Stimulated activated CD8-positive, alpha-beta memory T cell treated with anti-CD3 and anti-CD28 coated beads, Interleukin-12 subunit alpha, Interleukin-12 subunit beta, amount 100 ng/mL, for 4 hours (primary cell): ENCODE data around the gene OR2L5.

ENCODE experiments used
- DNase-seq: peaks from one replicate; pipeline ENCODE4 v3.0.0-alpha.2; 2020; ENCODE audit warnings: low read depth

The OR2L5 gene, protein sequence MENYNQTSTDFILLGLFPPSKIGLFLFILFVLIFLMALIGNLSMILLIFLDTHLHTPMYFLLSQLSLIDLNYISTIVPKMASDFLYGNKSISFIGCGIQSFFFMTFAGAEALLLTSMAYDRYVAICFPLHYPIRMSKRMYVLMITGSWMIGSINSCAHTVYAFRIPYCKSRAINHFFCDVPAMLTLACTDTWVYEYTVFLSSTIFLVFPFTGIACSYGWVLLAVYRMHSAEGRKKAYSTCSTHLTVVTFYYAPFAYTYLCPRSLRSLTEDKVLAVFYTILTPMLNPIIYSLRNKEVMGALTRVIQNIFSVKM

DNA sequence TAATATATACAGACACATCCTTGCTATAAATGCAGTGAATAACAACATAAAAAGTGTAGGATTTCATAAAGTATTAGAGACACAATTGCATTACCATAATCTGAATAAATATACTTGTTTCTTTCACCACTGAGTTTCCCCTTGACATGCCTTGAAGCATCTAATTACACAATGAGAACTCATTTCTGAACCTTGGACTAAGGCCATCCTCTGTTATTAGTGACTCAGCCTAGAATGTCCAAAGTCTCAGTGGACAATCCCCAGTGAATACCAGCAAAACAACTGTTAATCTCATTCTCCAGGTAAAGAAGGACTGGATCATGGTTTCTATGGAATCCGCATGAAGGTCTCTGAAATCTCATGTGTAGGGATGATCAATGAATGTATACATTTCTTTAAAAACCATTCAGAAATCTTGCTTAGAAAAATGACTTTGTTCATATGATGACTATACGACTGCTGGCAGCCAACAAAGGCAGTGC, at the start of gene OR2L5:
Gene OR2L5 (plus strand): TSS at position 432 of the 482 bp plus-strand sequence. CDS start 8,288 bp downstream, outside the sequence.
- DNase-seq: no peak

DNA sequence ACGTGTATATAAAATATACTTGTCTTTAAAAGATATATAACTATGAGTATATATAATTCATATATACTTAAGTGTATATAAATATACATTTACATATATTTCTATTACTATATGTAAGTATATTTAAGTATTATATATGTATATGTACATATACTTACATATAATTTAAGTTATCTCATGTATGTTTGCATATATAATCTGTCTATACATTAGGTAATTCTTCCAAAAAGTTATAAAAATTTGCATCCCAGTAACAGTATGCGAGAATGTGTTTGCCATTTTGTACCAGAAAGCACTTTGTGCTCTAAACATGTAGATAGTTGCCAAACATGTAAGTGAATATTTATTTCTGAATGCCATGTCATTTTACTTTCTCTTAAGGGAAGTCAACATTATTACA, 48.5 kb upstream of the OR2L5 start, which contains the start of gene OR2AK2:
Gene OR2AK2 (plus strand): TSS at position 301 of the 400 bp plus-strand sequence. CDS start 144 bp downstream, outside the sequence.
- no peak for DNase-seq

DNA sequence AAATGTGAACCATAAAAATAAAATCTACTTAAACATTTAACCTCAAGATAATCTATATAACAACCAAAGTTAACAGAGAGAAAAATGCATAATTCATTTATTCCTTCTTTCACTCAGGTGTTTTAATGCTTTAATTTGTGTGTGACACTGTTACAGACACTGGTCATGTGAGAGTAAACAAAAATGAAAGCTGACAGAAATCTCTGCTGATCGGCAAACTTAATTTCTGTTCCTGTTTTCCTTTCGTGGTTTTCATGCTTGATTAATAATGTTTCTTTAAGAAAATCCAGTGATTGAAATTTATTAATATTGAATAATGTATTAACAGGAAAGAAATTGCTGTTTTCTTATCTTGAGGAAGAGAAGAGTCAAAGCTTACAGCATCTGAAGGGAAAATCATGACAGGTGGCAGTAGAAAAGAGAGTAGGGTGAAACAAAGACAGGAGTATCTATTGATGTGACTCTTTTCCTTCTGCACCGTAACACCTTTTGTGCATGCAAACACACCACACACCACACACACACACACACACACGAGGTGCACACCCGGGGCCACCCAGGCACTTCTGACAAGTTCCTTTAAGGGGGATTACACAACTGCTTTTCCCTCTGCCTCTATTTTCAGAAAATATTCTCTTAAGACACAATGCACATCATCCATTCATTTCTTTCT, 46.8 kb upstream of the OR2L5 start:
- DNase-seq: no peak

DNA sequence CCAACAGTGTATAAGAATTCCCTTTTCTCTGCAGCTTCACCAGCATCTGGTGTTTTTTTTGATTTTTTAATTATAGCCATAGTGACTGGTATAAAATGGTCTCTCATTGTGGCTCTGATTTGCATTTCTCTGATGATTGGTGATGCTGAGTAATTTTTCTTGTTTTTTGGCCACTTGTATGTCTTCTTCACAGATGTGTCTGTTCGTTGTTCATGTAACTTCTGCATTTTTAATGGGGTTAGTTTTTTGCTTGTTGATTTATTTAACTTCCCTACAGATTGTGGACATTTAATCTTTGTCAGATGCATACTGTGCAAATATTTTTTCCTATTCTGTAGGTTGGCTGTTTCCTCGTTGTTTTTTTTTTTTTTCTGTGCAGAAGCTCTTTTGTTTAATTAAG, 20.5 kb upstream of the OR2L5 start:
- no peak for DNase-seq

DNA sequence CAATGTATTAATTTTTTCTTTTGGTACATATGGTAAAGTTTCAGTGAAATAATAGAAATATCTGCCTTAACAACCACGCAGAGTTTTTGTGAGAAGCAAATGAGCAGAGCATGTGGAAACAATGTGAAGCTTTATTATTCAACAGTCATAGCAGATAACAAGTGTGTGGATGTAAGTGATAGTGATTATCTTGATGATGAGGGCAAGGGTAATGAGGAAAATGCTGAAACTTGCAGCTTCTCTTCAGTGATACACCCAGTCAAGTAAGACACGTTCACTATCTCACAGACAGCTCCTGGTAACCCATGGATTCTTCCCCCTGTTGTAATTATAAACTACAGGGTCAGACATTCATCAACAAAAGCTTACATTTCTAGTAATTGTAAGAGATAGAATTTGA, 14.6 kb upstream of the OR2L5 start:
- no peak for DNase-seq

DNA sequence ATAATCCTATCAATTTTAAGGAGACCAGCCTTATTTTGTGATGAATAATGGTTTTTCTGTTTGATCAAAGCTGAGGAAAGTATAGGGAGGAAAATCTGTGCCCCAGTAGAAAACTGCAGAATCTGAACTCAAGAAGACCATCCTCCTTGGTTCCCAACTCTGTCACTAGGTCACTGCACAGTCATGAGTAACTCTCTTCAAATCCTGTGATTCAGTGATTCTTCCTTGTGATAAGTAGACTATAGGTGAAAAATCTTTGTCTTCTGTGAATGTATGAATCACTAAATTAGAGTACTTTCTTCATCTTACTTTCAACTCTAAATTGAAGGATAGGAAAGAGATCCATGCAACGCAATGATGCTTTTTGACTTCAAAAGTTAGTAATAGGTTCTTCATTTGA, 13.3 kb upstream of the OR2L5 start:
- no peak for DNase-seq

DNA sequence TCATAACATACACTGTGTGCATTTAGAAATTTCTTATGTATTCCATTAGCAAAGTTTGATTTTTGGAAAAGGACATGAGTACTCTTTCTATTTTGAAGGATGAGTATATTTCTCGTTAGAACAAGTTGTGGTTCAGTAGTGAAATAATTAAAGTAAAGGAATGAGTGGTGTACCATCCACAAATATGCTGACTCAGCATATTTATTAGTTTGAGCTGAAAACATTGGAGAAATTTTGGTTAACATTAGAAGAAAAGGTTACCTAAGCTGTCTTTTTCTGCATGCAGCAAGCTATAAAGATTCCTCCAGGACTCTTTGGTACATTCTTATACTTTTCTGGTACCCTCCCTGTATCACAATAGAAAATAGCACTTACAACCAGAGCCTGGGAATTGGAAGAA, 5.7 kb upstream of the OR2L5 start:
- no peak for DNase-seq

DNA sequence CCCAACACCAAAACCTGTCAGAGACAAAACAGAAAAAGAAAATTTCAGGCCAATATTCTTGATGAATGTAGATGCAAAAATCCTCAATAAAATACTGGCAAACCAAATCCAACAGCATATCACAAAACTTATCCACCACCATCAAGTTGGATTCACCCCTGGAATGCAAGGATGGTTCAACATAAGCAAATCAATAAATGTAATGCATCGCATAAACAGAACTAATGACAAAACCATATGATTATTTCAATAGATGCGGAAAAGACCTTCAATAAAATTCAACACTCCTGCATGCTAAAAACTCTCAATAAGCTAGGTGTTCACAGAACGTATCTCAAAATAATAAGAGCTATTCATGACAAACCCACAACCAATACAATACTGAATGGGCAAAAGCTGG, 3.8 kb upstream of the OR2L5 start:
- DNase-seq: no peak

DNA sequence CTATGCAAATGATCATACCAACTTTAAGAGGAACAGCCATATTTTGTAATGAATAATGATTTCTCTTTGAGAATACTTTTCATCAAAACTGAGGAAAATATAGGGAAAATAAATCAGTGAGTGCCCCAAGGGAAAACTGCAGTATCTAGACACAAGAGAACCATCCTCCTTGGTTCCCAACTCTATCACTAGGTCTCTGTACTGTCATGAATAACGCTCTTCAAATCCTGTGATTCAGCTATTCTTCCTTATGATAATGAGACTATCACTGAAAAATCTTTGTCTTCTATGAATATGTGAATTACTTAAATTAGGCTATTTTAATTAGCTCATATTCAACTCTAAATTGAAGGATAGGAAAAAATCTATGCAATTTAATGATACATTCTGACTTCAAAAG, 2.3 kb downstream of the OR2L5 start:
- DNase-seq: no peak

DNA sequence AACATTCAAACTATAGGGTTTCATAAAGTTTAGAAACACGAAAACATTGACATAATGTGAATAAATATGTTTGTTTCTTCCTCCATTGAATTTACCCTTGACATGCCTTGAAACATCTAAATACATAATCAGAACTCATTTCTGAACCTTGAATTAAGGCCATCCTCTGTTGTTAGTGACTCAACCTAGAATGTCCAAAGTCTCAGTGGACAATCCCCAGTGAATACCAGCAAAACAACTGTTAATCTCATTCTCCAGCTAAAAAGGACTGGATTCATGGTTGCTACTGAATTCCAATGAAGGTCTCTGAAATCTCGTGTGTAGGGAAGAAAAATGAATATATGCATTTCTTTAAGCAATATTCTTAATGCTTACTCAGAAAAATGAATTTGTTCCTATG, 16.3 kb downstream of the OR2L5 start, which contains the start of gene OR2L2:
Gene OR2L2 (plus strand): TSS at position 301 of the 400 bp plus-strand sequence. CDS start 8,198 bp downstream, outside the sequence.
- no peak for DNase-seq

DNA sequence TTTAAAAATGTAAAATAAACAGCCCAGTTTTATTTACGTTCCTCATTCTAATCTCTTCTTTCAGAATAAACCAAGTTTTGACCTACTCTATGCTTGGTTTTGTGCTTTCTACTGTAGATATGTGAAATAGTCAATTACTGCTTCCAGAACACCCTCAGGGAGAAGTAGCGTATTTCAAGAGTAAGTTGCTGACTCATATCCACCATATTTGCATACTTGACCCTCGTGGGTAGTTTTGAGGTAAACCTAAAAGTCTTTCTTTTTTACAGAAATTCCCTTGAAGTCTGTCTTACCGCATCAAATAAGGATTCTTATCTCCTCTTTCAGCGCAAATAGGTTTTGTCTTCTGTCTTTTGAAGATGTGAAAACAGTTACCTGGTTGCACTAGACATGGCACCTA, 31.7 kb downstream of the OR2L5 start:
- DNase-seq: no peak

DNA sequence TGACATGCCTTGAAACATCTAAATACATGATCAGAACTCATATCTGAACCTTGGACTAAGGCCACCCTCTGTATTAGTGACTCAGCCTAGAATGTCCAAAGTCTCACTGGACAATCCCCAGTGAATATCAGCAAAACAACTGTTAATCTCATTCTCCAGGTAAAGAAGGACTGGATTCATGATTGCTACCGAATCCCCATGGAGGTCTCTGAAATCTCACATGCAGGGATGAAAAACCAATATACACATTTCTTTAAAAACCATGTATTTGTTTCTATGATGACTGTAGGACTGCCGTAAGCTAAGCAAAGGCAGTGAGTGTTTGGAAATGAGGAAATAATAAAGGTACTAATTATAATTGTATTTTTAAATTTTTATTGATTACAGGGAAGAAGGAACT, 33.1 kb downstream of the OR2L5 start, which contains the start of gene OR2L3:
Gene OR2L3 (plus strand): TSS at position 301 of the 400 bp plus-strand sequence. CDS start 13,846 bp downstream, outside the sequence.
- DNase-seq: no peak

DNA sequence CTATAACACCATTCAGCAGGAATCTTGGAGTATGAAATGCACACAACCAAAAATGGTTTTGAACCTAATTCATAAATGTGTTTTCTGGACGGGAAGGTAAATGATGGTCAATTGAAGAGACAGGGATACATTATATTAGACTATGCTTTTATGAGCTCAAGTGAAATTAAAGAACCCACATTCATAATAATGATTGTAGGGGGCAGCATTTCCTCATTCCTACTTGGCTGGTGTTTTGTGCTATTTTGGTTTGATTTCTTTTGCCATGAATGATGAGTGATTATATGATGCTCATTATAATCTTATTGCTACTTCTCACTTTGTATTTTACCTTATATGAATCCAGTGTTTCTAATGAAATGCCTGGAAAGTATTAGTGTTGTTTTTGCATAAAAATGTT, 33.5 kb downstream of the OR2L5 start:
- no peak for DNase-seq

DNA sequence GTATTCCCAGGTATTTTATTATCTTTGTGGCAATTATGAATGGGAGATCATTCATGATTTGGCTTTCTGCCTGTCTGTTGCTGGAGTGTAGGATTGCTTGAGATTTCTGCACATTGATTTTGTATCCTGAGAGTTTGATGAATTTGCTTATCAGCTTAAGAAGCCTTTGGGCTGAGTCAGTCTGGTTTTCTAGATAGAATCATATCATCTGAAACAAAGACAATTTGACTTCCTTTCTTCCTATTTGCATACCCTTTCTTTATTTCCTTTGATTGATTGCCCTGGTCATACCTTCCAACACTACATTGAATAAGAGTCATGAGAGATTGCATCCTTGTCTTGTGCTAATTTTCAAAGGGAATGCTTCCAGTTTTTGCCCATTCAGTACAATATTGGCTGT, 41.2 kb downstream of the OR2L5 start:
- no peak for DNase-seq

DNA sequence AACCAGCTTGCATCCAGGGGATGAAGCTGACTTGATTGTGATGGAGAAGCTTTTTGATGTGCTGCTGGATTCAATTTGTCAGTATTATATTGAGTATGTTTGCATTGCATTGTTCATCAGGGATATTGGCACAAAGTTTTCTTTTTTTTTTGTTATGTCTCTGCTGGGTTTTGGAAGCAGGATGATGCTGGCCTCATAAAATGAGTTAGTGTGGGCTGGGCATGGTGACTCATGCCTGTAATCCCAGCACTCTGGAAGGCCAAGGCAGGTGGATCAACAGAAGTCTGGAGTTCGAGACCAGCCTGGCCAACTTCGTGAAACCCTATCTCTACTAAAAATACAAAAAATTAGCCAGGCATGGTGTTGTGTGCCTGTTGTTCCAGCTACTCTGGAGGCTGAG, 41.8 kb downstream of the OR2L5 start:
- no peak for DNase-seq

DNA sequence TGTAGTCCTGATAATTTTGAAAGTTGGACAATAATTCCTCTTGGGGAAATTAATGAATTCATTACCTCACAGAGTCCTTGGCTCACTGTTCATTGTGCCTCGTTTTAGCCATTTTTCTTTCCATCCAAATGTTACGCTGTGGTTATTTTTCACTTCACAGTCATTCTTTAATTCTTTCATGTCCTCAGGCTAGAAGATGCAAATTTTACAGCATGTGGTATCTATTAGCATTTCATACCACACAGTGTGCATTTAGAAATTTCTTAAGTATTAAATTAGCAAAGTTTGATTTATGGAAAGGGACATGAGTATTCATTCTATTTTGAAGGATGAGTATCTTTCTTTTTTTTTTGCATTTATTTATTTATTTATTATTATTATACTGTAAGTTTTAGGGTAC, 51.6 kb downstream of the OR2L5 start:
- DNase-seq: no peak

DNA sequence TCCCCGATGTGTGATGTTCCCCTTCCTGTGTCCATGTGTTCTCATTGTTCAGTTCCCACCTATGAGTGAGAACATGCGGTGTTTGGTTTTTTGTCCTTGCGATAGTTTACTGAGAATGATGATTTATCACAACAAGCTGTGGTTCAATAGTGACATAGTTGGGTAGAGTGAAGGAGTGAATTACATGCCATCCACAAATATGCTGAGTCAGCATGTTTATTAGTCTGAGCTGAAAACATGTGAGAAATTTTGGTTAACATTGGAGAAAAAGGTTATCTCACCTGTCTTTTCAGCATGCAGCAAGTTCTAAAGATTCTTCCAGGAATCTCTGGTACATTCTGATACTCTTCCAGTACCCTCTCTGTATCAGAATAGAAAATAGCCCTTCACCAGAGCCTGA, 52.1 kb downstream of the OR2L5 start:
- no peak for DNase-seq
